H1 (cell line): Measurements from ENCODE around the gene CIRBP.

Source experiments
- CBX5 ChIP-seq: fragments of 300-800, 300-1000 bp; sonication (generic); IDR thresholded peaks from 2 replicates; pipeline ENCODE4 v1.7.1; 2016; ENCODE audit warnings: antibody characterized with exemption, low read length, low read depth
- GABPA ChIP-seq: IDR thresholded peaks from 2 replicates; pipeline ENCODE4 v1.6.1; 2011; ENCODE audit warnings: mild to moderate bottlenecking, low read length, moderate library complexity, borderline replicate concordance; ENCODE audit not compliant: insufficient read depth
- HDAC6 ChIP-seq: IDR thresholded peaks from one replicate; pipeline ENCODE4 v1.7.1; 2012; ENCODE audit warnings: low read depth, mild to moderate bottlenecking, inconsistent platforms, low read length, moderate library complexity
- KDM1A ChIP-seq: fragments of 200-600, 300-600 bp; sonication (generic); IDR thresholded peaks from 2 replicates; pipeline ENCODE4 v1.7.1; 2016; ENCODE audit warnings: mild to moderate bottlenecking, low read length, borderline replicate concordance
- NRF1 ChIP-seq: IDR thresholded peaks from 2 replicates; pipeline ENCODE4 v1.6.1; 2011; ENCODE audit warnings: mild to moderate bottlenecking, low read depth, low read length, improper control_type of control experiment
- POLR2A ChIP-seq, 2 experiments: IDR thresholded peaks; 1 replicate in 1 of 2; 2 replicates in 1 of 2; pipeline ENCODE4 v1.6.1; 2011; ENCODE audit warnings: low read depth in 2 of 2, low read length in 2 of 2, mild to moderate bottlenecking in 2 of 2; ENCODE audit errors: control extremely low read depth in 1 of 2
- POLR2AphosphoS5 ChIP-seq: IDR thresholded peaks from 2 replicates; pipeline ENCODE4 v1.6.1; 2011; ENCODE audit warnings: low read depth, low read length
- SP1 ChIP-seq: IDR thresholded peaks from 2 replicates; pipeline ENCODE4 v1.6.1; 2011; ENCODE audit warnings: low read depth, low read length
- TCF12 ChIP-seq: IDR thresholded peaks from 2 replicates; pipeline ENCODE4 v1.6.1; 2011; ENCODE audit warnings: low read depth, mild to moderate bottlenecking, low read length
- ZNF274 ChIP-seq: IDR thresholded peaks from 2 replicates; pipeline ENCODE4 v1.7.0; 2012; ENCODE audit warnings: low read length, borderline replicate concordance; ENCODE audit errors: extremely low read depth
- TF ChIP-seq, protein P1 (sequence below), 3 experiments: IDR thresholded peaks; 1 replicate in 2 of 3; 2 replicates in 1 of 3; pipeline versions ENCODE4 v1.5.1 to v1.6.1; 2011; ENCODE audit warnings: low read length in 3 of 3, mild to moderate bottlenecking in 3 of 3, inconsistent platforms in 2 of 3, low read depth in 1 of 3, moderate library complexity in 1 of 3; ENCODE audit not compliant: insufficient read depth in 1 of 3; ENCODE audit errors: control extremely low read depth in 1 of 3
- TF ChIP-seq, protein P2 (sequence below): IDR thresholded peaks from 2 replicates; pipeline ENCODE4 v1.6.1; 2012; ENCODE audit warnings: inconsistent platforms

GRCh38 chr19:1296575-1297271, 27.6 kb downstream of the CIRBP start:
- TF ChIP-seq GABPA (no peak), POLR2A (IDR thresholded peaks at IDR 0.05; ENCODE audit: control extremely low read depth in 1 of 2, low read depth in 2 of 2, low read length in 2 of 2) (no peak), HDAC6 (no peak), NRF1 (no peak), CBX5 (no peak), KDM1A (no peak), ZNF274 (no peak), SP1 (no peak), POLR2AphosphoS5 (no peak), TCF12 (no peak)
- TF ChIP-seq, protein P1, sequence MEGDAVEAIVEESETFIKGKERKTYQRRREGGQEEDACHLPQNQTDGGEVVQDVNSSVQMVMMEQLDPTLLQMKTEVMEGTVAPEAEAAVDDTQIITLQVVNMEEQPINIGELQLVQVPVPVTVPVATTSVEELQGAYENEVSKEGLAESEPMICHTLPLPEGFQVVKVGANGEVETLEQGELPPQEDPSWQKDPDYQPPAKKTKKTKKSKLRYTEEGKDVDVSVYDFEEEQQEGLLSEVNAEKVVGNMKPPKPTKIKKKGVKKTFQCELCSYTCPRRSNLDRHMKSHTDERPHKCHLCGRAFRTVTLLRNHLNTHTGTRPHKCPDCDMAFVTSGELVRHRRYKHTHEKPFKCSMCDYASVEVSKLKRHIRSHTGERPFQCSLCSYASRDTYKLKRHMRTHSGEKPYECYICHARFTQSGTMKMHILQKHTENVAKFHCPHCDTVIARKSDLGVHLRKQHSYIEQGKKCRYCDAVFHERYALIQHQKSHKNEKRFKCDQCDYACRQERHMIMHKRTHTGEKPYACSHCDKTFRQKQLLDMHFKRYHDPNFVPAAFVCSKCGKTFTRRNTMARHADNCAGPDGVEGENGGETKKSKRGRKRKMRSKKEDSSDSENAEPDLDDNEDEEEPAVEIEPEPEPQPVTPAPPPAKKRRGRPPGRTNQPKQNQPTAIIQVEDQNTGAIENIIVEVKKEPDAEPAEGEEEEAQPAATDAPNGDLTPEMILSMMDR (IDR thresholded peaks at IDR 0.05; ENCODE audit: control extremely low read depth in 1 of 3, insufficient read depth in 1 of 3, low read depth in 1 of 3, low read length in 3 of 3): no peak
- TF ChIP-seq, protein P2, sequence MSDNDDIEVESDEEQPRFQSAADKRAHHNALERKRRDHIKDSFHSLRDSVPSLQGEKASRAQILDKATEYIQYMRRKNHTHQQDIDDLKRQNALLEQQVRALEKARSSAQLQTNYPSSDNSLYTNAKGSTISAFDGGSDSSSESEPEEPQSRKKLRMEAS: no peak
